GM12864 (cell line): Measurements from ENCODE around the gene NDUFAF3.

Experiments
- DNase-seq: peaks from one replicate; pipeline ENCODE4 v3.0.0-alpha.2; 2011; ENCODE audit warnings: low read depth
- H3K4me3 ChIP-seq: 2 replicates; pipeline ENCODE4 v1.5.1; 2011; ENCODE audit warnings: mild to moderate bottlenecking, low read depth, low read length, control low read depth
- TF ChIP-seq, protein P1 (sequence below): IDR thresholded peaks from 2 replicates; pipeline ENCODE4 v1.5.1; 2011; ENCODE audit warnings: low read depth, mild to moderate bottlenecking, moderate library complexity, low read length, control low read depth, inconsistent platforms; ENCODE audit errors: missing control alignments

NDUFAF3 gene

DNA sequence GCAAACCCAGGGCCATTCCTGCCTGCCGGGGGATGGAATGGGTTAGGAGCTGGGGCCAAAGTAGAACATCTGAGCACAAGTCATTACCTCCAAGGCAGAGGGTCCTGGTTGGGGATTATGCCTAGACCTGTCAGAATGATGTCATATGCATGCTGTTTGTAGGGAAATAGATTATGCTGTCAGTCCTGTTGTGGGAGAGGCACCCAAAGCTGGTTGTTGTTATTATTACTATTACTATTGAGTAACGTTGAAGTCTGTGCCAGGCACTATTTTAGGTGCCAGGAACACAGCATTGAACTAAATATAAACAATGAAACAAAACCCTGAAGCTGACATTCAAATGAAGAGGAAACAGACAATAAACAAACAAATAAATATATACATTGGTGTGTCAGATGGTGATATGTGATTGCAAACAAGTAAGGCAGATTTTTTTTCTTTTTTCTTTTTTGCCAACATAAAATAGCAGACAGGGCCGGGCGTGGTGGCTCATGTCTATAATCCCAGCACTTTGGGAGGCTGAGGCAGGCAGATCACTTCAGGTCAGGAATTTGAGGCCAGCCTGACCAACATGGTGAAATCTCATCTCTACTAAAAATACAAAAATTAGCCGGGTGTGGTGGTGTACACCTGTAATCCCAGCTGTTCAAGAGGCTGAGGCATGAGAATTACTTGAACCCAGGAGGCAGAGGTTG lies 29.9 kb upstream of the NDUFAF3 start:
- TF ChIP-seq, protein P1, sequence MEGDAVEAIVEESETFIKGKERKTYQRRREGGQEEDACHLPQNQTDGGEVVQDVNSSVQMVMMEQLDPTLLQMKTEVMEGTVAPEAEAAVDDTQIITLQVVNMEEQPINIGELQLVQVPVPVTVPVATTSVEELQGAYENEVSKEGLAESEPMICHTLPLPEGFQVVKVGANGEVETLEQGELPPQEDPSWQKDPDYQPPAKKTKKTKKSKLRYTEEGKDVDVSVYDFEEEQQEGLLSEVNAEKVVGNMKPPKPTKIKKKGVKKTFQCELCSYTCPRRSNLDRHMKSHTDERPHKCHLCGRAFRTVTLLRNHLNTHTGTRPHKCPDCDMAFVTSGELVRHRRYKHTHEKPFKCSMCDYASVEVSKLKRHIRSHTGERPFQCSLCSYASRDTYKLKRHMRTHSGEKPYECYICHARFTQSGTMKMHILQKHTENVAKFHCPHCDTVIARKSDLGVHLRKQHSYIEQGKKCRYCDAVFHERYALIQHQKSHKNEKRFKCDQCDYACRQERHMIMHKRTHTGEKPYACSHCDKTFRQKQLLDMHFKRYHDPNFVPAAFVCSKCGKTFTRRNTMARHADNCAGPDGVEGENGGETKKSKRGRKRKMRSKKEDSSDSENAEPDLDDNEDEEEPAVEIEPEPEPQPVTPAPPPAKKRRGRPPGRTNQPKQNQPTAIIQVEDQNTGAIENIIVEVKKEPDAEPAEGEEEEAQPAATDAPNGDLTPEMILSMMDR, result no peak
- DNase-seq, result no peak
- no peak overlapping the region; the same call in 1 of the 2 replicates for H3K4me3 ChIP-seq

DNA sequence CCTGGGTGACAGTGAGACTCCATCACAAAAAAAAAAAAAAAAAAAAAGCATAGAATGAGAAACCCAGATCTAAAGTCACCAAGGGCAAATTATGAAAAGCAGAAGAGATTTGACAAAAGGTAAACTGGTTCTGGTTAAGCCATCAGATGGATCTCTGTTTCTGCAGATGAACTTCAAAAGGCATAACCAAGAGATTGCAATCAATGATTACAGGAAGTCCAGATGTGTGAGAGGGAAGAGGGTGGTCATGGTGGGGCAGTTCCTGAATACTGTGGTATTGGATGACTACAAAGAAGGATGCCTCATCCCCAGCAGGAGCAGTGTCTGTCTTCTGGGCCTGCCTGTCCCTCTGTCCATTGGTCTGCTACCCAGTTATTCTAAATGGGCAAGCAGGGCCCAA lies 28.1 kb upstream of the NDUFAF3 start:
- no peak for DNase-seq
- TF ChIP-seq, protein P1, result no peak
- no peak overlapping the region for H3K4me3 ChIP-seq

DNA sequence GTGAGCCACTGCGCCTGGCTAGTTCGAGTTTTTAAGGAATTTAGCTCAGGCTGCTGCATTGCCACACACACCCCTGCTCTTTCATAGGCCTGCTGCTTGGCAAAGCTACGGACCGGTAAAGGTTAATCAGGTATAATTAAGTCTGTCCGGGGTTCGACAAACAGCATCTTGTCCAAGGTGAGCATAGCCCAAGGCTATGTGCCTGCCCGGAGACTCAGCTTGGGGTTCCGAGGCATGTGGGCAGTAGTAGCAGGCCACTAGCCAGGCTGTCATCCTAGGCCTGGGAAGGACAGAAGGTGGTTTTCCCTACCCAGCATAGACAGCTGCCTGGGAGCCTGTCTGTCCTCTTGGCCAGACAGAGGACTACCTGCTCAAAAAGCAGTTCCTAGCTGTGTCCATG lies 25.3 kb upstream of the NDUFAF3 start:
- TF ChIP-seq, protein P1, result no peak
- no peak overlapping the region for H3K4me3 ChIP-seq
- no peak for DNase-seq

DNA sequence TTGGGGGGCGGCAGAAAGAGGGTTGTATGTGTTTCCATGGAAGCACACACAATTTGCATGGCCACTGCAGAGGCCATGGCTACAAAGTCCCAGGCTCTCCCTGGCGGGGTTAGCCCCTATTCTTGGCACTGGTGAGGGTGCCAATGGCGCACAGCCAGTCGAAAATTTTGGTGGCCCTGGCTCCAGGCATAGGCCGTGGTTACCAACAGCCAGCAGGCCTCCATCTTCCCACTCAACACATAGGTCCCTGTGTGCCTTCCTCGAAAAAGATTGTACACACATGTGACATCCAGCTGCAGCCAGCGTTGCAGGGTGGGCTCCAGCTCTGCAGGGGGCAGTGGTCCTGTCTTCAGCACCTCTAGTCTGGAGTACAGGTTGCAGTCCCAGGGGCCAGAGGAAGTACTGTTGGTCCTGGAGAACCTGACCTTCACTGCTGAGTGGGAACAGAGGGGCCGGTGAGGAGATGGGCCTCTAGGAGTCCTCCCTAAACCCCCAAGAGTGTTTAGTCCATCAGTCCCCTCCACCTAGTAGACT lies 24.8 kb upstream of the NDUFAF3 start:
- TF ChIP-seq, protein P1, result no peak
- H3K4me3 ChIP-seq, result no peak overlapping the region
- no peak for DNase-seq

DNA sequence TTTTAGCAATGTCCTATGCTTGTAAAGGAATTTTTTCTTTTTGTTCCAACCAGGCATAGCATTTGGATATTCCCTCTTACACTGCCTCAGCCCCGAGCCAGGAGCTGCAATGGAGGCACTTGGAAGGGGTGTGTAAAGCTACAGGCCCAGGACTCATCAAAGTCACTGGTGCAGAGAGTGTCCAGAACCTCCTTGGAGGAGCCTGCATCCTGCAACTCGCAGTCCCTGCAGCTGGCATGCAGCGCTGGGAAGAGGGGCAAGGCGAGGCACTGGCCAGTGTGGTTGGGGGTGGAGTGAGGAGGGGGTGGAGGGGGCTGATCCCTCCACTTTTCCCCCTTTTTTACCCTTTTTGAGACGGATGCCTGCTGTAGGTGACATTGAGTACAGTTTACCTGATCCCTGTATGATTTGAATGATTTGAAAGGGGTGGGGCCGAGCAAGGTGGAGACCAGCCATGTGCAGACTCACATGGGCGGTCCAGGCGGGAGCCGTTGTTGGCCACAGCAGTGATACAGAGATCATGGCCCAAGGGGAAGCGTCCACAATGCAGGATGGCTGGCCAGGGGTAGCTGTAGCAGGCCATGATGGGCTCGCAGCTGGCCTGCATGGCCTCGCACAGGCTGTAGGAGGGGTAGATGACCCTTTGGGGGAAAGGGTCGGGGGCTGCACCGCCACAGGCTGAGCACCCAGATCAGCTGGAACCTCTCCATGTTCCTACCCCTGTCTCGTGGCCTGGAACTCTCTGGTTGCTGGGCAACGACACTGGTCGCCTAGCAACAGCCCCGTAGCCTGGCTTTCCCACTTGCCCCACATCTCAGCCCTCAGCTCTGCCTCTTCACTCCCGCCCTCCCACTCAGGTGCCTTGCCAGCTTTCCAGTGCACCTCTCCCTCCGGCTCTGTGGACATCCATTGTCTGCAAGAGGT lies 23.9 kb upstream of the NDUFAF3 start:
- TF ChIP-seq, protein P1, result no peak

DNA sequence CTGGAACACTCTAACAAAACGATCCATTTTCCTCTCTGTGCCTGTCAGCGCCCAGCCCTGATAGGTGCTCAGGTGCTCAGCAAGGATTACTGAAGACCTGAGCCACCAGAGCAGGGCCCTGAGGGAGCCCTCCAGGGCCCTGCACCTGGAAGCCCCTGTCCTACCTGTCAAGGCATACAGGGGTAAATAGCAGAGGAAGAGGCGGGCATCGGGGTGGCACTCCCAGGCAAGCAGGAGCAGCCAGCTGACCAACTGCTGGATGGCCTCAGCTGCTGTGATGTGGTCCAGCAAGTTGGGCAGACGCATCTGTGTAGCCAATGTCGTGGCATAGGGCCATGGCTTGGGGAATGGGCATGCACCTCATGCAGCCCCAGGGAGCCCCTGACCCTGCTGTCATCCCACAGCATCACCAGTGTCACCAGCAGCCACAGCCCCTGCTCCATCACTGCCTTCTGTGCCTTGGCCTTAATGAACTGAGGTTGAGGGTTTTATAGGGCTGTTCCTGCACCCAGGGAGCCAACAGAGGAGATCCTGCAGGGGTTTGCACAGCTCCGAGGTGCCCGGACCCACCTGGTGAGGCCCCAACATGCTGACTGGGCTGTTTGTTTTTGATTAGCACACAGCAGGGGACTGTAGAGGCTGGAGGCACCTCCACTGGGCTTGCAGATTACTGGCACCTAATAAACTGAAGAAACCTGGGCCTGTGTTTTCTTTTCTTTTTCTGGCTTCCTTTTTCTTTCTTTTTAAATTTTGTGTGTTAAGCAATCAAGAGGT lies 22.6 kb upstream of the NDUFAF3 start:
- TF ChIP-seq, protein P1, result no peak
- DNase-seq, result no peak
- H3K4me3 ChIP-seq, result no peak overlapping the region

More for the DNA sequence above, 23.9 kb upstream of the NDUFAF3 start:
- no peak overlapping the region for H3K4me3 ChIP-seq
- DNase-seq, result no peak
